Kidney epithelial cell (primary cell): ENCODE measurements around the gene ACD. TPM values are rescaled to one million over a fixed set of nuclear protein-coding genes. Genes with fewer than 3 reads are reported as not detected.

ENCODE experiments used
- DNase-seq: peaks from one replicate; pipeline ENCODE4 v3.0.0-alpha.2; 2010; ENCODE audit warnings: low read depth
- H3K27me3 ChIP-seq: 2 replicates; pipeline ENCODE4 v1.6.0; 2011; ENCODE audit warnings: low read length; ENCODE audit not compliant: control insufficient read depth, insufficient read depth
- H3K36me3 ChIP-seq: 2 replicates; pipeline ENCODE4 v1.5.1; 2011; ENCODE audit warnings: low read length; ENCODE audit not compliant: control insufficient read depth, insufficient read depth
- H3K4me3 ChIP-seq: 2 replicates; pipeline ENCODE4 v1.5.1; 2011; ENCODE audit warnings: low read depth, mild to moderate bottlenecking, control low read depth, low read length
- total RNA-seq: library from RNA; depleted of rRNA; stranded (reverse); fragments of >200 nt; gene quantifications from 2 replicates; pipeline ENCODE4 v1.2.3, GENCODE V29; 2015
- TF ChIP-seq, protein P1 (sequence below): IDR thresholded peaks from 2 replicates; pipeline ENCODE4 v1.5.1; 2011; ENCODE audit warnings: mild to moderate bottlenecking, moderate library complexity, low read length, control low read depth, inconsistent platforms; ENCODE audit not compliant: insufficient read depth, poor library complexity, severe bottlenecking

The ACD gene
- 29.1 and 36.4 TPM in 2 replicates for total RNA-seq

GRCh38 chr16:67659675-67660563 is at the start of gene ACD:
Gene ACD, minus strand, starts transcription at chr16:67660260. Its CDS starts 40 bp downstream, at chr16:67660220.
- Histone ChIP-seq H3K27me3 (peaks cover under 1% of the 10 kb centered on the region), H3K36me3 (peaks cover 2% of the 10 kb centered on the region), H3K4me3 (peak within 1 kb of the TSS; percentile 79)
- TF ChIP-seq, protein P1, sequence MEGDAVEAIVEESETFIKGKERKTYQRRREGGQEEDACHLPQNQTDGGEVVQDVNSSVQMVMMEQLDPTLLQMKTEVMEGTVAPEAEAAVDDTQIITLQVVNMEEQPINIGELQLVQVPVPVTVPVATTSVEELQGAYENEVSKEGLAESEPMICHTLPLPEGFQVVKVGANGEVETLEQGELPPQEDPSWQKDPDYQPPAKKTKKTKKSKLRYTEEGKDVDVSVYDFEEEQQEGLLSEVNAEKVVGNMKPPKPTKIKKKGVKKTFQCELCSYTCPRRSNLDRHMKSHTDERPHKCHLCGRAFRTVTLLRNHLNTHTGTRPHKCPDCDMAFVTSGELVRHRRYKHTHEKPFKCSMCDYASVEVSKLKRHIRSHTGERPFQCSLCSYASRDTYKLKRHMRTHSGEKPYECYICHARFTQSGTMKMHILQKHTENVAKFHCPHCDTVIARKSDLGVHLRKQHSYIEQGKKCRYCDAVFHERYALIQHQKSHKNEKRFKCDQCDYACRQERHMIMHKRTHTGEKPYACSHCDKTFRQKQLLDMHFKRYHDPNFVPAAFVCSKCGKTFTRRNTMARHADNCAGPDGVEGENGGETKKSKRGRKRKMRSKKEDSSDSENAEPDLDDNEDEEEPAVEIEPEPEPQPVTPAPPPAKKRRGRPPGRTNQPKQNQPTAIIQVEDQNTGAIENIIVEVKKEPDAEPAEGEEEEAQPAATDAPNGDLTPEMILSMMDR = no peak
- DNase-seq = peak; percentile 51

DNA sequence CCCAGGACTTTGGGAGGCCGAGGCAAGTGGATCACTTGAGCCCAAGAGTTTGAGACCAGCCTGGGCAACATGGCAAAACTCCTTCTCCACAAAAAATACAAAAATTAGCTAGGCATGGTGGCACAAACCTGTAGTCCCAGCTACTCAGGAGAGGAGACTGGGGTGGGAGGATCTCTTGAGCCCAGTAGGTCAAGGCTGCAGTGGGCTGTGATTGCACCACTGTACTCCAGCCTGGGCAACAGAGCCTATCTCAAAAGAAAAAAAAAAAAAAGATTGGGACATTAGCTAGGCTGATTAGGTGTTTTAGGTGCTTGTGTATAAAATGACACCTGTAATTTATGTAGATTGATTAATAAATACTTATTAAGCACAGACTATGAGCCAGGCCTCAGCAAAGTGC is 49.0 kb upstream of the ACD start:
- no peak overlapping the region for H3K4me3 ChIP-seq
- no peak for DNase-seq
- TF ChIP-seq, protein P1 = no peak
- H3K36me3 ChIP-seq = no peaks in the 10 kb centered on the region
- H3K27me3 ChIP-seq = no peaks in the 10 kb centered on the region

DNA sequence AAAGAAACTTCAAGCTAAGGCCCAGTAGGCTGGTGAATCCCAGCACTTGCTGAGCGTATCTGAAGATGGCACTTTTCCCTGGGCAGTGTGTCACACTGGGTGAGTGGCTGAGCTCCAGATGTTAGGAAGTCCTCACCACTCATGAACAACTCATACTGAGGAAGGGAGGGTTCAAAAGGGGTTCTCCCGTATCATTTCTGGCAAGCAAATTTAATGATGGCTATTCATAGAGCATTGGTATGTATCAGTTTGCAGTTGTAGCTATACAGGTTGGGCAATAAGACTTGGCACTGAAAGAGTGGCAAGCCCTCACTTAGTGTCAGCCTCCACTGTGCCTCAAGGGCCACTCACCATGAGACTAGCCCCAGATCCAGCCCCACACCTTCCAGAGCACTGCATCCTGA is 48.3 kb upstream of the ACD start:
- Histone ChIP-seq H3K36me3 (no peaks in the 10 kb centered on the region), H3K4me3 (no peak overlapping the region), H3K27me3 (no peaks in the 10 kb centered on the region)
- no peak for DNase-seq
- TF ChIP-seq, protein P1 = no peak

GRCh38 chr16:67707790-67708189 is 47.7 kb upstream of the ACD start:
- TF ChIP-seq, protein P1 = no peak
- no peak for DNase-seq
- Histone ChIP-seq H3K27me3 (no peaks in the 10 kb centered on the region), H3K36me3 (no peaks in the 10 kb centered on the region), H3K4me3 (no peak overlapping the region)

DNA sequence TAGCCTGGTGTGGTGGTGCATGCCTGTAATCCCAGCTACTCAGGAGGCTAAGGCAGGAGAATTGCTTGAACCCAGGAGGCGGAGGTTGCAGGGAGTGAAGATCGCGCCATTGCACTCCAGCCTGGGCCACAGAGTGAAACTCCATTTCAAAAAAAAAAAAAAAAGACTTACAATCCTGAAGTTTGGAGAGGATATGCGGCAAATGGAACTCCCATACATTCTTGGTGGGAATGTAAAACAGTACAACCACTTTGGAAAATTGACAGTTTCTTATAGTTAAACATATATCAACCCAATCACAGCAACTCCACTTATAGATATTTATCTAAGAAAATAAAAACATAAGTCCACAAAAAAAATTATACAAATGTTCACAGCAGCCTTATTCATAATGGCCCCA is 47.1 kb upstream of the ACD start:
- no peaks in the 10 kb centered on the region for H3K27me3 ChIP-seq
- no peak for DNase-seq
- no peak overlapping the region for H3K4me3 ChIP-seq
- no peaks in the 10 kb centered on the region for H3K36me3 ChIP-seq
- TF ChIP-seq, protein P1 = no peak
